ENCODE results near the gene ADAD1. TPM values are rescaled to one million over a fixed set of nuclear protein-coding genes. Genes with fewer than 3 reads are reported as not detected.

ADAD1 gene
- total RNA-seq, 1 donor from 2014 or later: under 0.01 TPM

GRCh38 chr4:122379239-122379638, 428 bp downstream of the ADAD1 start:
- FAIRE-seq: no peak
- TF ChIP-seq CTCF (IDR thresholded peaks at IDR 0.05; ENCODE audit: insufficient read depth, low read length, severe bottlenecking): no peak
- Histone ChIP-seq H3K4me3 (ENCODE audit: low read depth, low read length) (no peak overlapping the region), H3K27me3 (ENCODE audit: control insufficient read depth, insufficient read depth, low read length) (no peaks in the 10 kb centered on the region), H3K36me3 (ENCODE audit: control insufficient read depth, insufficient read depth, low read length) (no peaks in the 10 kb centered on the region)
- no peak for DNase-seq (ENCODE audit: low read depth)

- Histone ChIP-seq H3K36me3 (ENCODE audit: control insufficient read depth, insufficient read depth, low read length) (no peaks in the 10 kb centered on the region), H3K27me3 (ENCODE audit: control insufficient read depth, insufficient read depth, low read length) (no peaks in the 10 kb centered on the region), H3K4me3 (ENCODE audit: low read depth, low read length) (no peak overlapping the region)
- no peak for DNase-seq (ENCODE audit: low read depth)
- FAIRE-seq: no peak
- TF ChIP-seq CTCF (IDR thresholded peaks at IDR 0.05; ENCODE audit: insufficient read depth, low read length, severe bottlenecking): no peak
Observed at GRCh38 chr4:122383341-122383740, 4.5 kb downstream of the ADAD1 start.

GRCh38 chr4:122384245-122384644, 5.4 kb downstream of the ADAD1 start:
- no peaks in the 10 kb centered on the region for H3K36me3 ChIP-seq (ENCODE audit: control insufficient read depth, insufficient read depth, low read length)
- no peaks in the 10 kb centered on the region for H3K27me3 ChIP-seq (ENCODE audit: control insufficient read depth, insufficient read depth, low read length)
- H3K4me3 ChIP-seq (ENCODE audit: low read depth, low read length): no peak overlapping the region
- FAIRE-seq (no peak), DNase-seq (ENCODE audit: low read depth) (no peak)
- no peak for TF ChIP-seq CTCF (IDR thresholded peaks at IDR 0.05; ENCODE audit: insufficient read depth, low read length, severe bottlenecking)

- FAIRE-seq (no peak), DNase-seq (ENCODE audit: low read depth) (no peak)
- no peaks in the 10 kb centered on the region for H3K36me3 ChIP-seq (ENCODE audit: control insufficient read depth, insufficient read depth, low read length)
- no peak for TF ChIP-seq CTCF (IDR thresholded peaks at IDR 0.05; ENCODE audit: insufficient read depth, low read length, severe bottlenecking)
- no peaks in the 10 kb centered on the region for H3K27me3 ChIP-seq (ENCODE audit: control insufficient read depth, insufficient read depth, low read length)
- no peak overlapping the region for H3K4me3 ChIP-seq (ENCODE audit: low read depth, low read length)
Observed at GRCh38 chr4:122393276-122393675, 14.5 kb downstream of the ADAD1 start.

GRCh38 chr4:122403861-122404260, 25.1 kb downstream of the ADAD1 start:
- FAIRE-seq (no peak), DNase-seq (ENCODE audit: low read depth) (no peak)
- no peak overlapping the region for H3K4me3 ChIP-seq (ENCODE audit: low read depth, low read length)
- no peak for TF ChIP-seq CTCF (IDR thresholded peaks at IDR 0.05; ENCODE audit: insufficient read depth, low read length, severe bottlenecking)
- H3K27me3 ChIP-seq (ENCODE audit: control insufficient read depth, insufficient read depth, low read length): no peaks in the 10 kb centered on the region
- H3K36me3 ChIP-seq (ENCODE audit: control insufficient read depth, insufficient read depth, low read length): no peaks in the 10 kb centered on the region

- no peaks in the 10 kb centered on the region for H3K36me3 ChIP-seq (ENCODE audit: control insufficient read depth, insufficient read depth, low read length)
- DNase-seq (ENCODE audit: low read depth): peak; percentile 10
- no peak for FAIRE-seq
- TF ChIP-seq CTCF (IDR thresholded peaks at IDR 0.05; ENCODE audit: insufficient read depth, low read length, severe bottlenecking): no peak
- no peak overlapping the region for H3K4me3 ChIP-seq (ENCODE audit: low read depth, low read length)
- H3K27me3 ChIP-seq (ENCODE audit: control insufficient read depth, insufficient read depth, low read length): no peaks in the 10 kb centered on the region
Observed at GRCh38 chr4:122412547-122412946, 33.7 kb downstream of the ADAD1 start.

Data from bronchial epithelial cell (primary cell).